SK-N-SH (cell line): ENCODE data around the gene APOBEC3H. TPM values are rescaled to one million over a fixed set of nuclear protein-coding genes. Genes with fewer than 3 reads are reported as not detected.

ENCODE experiments used
- CTCF ChIA-PET: fragments of 300-600, 350-600 bp; formaldehyde crosslinking; extraction: SDS; loops from one replicate; lab custom pipeline; 2021; lab: Yijun Ruan, JAX
- POLR2A ChIA-PET: fragments of 350-600 bp; sonication (Branson Sonifier 250); formaldehyde crosslinking; extraction: SDS; loops from one replicate; lab custom pipeline; 2020; ENCODE audit warnings: antibody characterized with exemption, inconsistent platforms; lab: Yijun Ruan, JAX
- DNase-seq: peaks from one replicate; pipeline ENCODE4 v3.0.0; 2012
- H2AFZ ChIP-seq: fragments of 200-600 bp; sonication (generic); 2 replicates; pipeline ENCODE4 v1.8.1; 2016; ENCODE audit warnings: antibody characterized with exemption, mild to moderate bottlenecking, low read depth
- H3F3A ChIP-seq: fragments of 200-600 bp; sonication (generic); replicated peaks from 2 replicates; pipeline ENCODE3; 2016; ENCODE audit warnings: antibody characterized with exemption, mild to moderate bottlenecking; ENCODE audit not compliant: insufficient read depth
- H3K27ac ChIP-seq, 2 experiments: fragments of 200-500 bp in 1 of 2; fragments of 200-600 bp in 1 of 2; sonication (Bioruptor generic) in 1 of 2; sonication (generic), shearing (Covaris generic) in 1 of 2; 2 replicates each; pipeline versions ENCODE4 v1.5.1 to v1.6.1; 2014 to 2016; ENCODE audit warnings: low read depth in 2 of 2, inconsistent platforms in 1 of 2, low read length in 1 of 2, mild to moderate bottlenecking in 1 of 2, mixed read lengths in 1 of 2
- H3K27me3 ChIP-seq: fragments of 200-600 bp; sonication (generic), shearing (Covaris generic); 2 replicates; pipeline ENCODE4 v1.6.1; 2016; ENCODE audit warnings: mixed run types; ENCODE audit not compliant: insufficient read depth
- H3K36me3 ChIP-seq, 2 experiments: fragments of 200-500 bp in 1 of 2; fragments of 200-600 bp in 1 of 2; sonication (Bioruptor generic) in 1 of 2; sonication (generic) in 1 of 2; replicated peaks in 1 of 2; 2 replicates each; pipeline versions ENCODE3 to v1.5.1; 2014 to 2016; ENCODE audit warnings: low read length in 1 of 2, mild to moderate bottlenecking in 1 of 2; ENCODE audit not compliant: insufficient read depth in 2 of 2, control insufficient read depth in 1 of 2
- H3K4me1 ChIP-seq, 2 experiments: fragments of 200-500 bp in 1 of 2; fragments of 200-600 bp in 1 of 2; sonication (Bioruptor generic) in 1 of 2; sonication (generic), shearing (Covaris generic) in 1 of 2; 2 replicates each; pipeline versions ENCODE4 v1.5.1 to v1.6.1; 2014 to 2016; ENCODE audit warnings: low read depth in 1 of 2, low read length in 1 of 2, mixed run types in 1 of 2; ENCODE audit not compliant: insufficient read depth in 2 of 2, control insufficient read depth in 1 of 2
- H3K4me2 ChIP-seq: fragments of 200-600 bp; sonication (generic), shearing (Covaris generic); 2 replicates; pipeline ENCODE4 v1.6.1; 2017; ENCODE audit warnings: mixed run types
- H3K4me3 ChIP-seq, 2 experiments: fragments of 200-500 bp in 1 of 2; fragments of 200-600 bp in 1 of 2; sonication (Bioruptor generic) in 1 of 2; sonication (generic), shearing (Covaris generic) in 1 of 2; 2 replicates each; pipeline versions ENCODE4 v1.5.1 to v1.8.1; 2014 to 2016; ENCODE audit warnings: low read depth in 2 of 2, inconsistent platforms in 1 of 2, low read length in 1 of 2, mild to moderate bottlenecking in 1 of 2, mixed read lengths in 1 of 2, moderate library complexity in 1 of 2
- H3K79me2 ChIP-seq: fragments of 200-600 bp; sonication (generic); 2 replicates; pipeline ENCODE4 v1.8.1; 2017; ENCODE audit warnings: mild to moderate bottlenecking; ENCODE audit not compliant: insufficient read depth
- H3K9ac ChIP-seq: fragments of 200-600 bp; sonication (generic); 2 replicates; pipeline ENCODE4 v1.6.1; 2017; ENCODE audit warnings: mixed run types
- H3K9me2 ChIP-seq: fragments of 200-600 bp; sonication (generic); 2 replicates; pipeline ENCODE4 v1.6.1; 2017; ENCODE audit warnings: mixed run types
- H3K9me3 ChIP-seq: fragments of 200-600 bp; sonication (generic); 2 replicates; pipeline ENCODE4 v1.6.1; 2017; ENCODE audit warnings: mixed run types, mild to moderate bottlenecking, moderate library complexity
- H4K20me1 ChIP-seq: fragments of 200-600 bp; sonication (generic); 2 replicates; pipeline ENCODE4 v1.6.1; 2017; ENCODE audit warnings: mild to moderate bottlenecking, mixed run types; ENCODE audit not compliant: insufficient read depth
- FOSL2 ChIP-seq: IDR thresholded peaks from 2 replicates; pipeline ENCODE4 v1.4.0; 2012; ENCODE audit warnings: low read depth, mild to moderate bottlenecking, moderate library complexity, borderline replicate concordance
- FOXJ3 ChIP-seq: sonication (generic); formaldehyde crosslinking; IDR thresholded peaks from 2 replicates; pipeline ENCODE4 v1.5.1; 2020; ENCODE audit warnings: mild to moderate bottlenecking, missing genetic modification reagents
- FOXM1 ChIP-seq: IDR thresholded peaks from 2 replicates; pipeline ENCODE4 v1.4.0; 2012; ENCODE audit warnings: low read depth, mild to moderate bottlenecking
- GABPA ChIP-seq: IDR thresholded peaks from 2 replicates; pipeline ENCODE4 v1.4.0; 2012; ENCODE audit warnings: low read depth, mild to moderate bottlenecking
- GATA2 ChIP-seq: sonication (generic); formaldehyde crosslinking; IDR thresholded peaks from 2 replicates; pipeline ENCODE4 v1.5.0; 2020; ENCODE audit warnings: mild to moderate bottlenecking, missing genetic modification reagents
- JUND ChIP-seq: IDR thresholded peaks from 2 replicates; pipeline ENCODE4 v1.4.0; 2012
- POLR2AphosphoS5 ChIP-seq: IDR thresholded peaks from 2 replicates; pipeline ENCODE4 v1.6.1; 2012; ENCODE audit warnings: low read depth, low read length
- RCOR1 ChIP-seq: fragments of 150-350 bp; IDR thresholded peaks from 2 replicates; pipeline ENCODE4 v1.6.1; 2017; ENCODE audit warnings: antibody characterized with exemption, low read length
- RFX5 ChIP-seq: IDR thresholded peaks from 2 replicates; pipeline ENCODE4 v1.6.1; 2012; ENCODE audit warnings: mild to moderate bottlenecking, improper control_type of control experiment, low read length
- SIN3A ChIP-seq: IDR thresholded peaks from 2 replicates; pipeline ENCODE4 v1.6.1; 2012; ENCODE audit warnings: low read depth, mild to moderate bottlenecking, low read length, moderate library complexity, borderline replicate concordance
- TAF1 ChIP-seq: IDR thresholded peaks from 2 replicates; pipeline ENCODE4 v1.6.1; 2012; ENCODE audit warnings: low read depth, mild to moderate bottlenecking, low read length, moderate library complexity, borderline replicate concordance
- USF2 ChIP-seq: fragments of 150-350 bp; IDR thresholded peaks from 2 replicates; pipeline ENCODE4 v1.6.1; 2017; ENCODE audit warnings: antibody characterized with exemption, low read length, low read depth, borderline replicate concordance
- WGBS: methylation state at CpG from one replicate; pipeline ENCODE4 v1.1.6; 2017; ENCODE audit warnings: low lambda C conversion rate; 5-methylcytosine and 5-hydroxymethylcytosine counted together
- polyA plus RNA-seq, 3 experiments: library from polyadenylated mRNA; depleted of rRNA; stranded (reverse); fragments of >200 nt; gene quantifications; 2 replicates each; pipeline ENCODE4 v1.2.3, GENCODE V29; 2012
- TF ChIP-seq, protein P1 (sequence below): IDR thresholded peaks from 2 replicates; pipeline ENCODE4; 2012
- TF ChIP-seq, protein P2 (sequence below): IDR thresholded peaks from 2 replicates; pipeline ENCODE4 v1.4.0; 2012; ENCODE audit warnings: low read depth, borderline replicate concordance
- TF ChIP-seq, protein P3 (sequence below): IDR thresholded peaks from 2 replicates; pipeline ENCODE4 v1.4.0; 2012; ENCODE audit warnings: low read depth, borderline replicate concordance

The APOBEC3H gene
- polyA plus RNA-seq, 1 of the 3 experiments (the other 2 are of a cell fraction), result 0.18 TPM

DNA sequence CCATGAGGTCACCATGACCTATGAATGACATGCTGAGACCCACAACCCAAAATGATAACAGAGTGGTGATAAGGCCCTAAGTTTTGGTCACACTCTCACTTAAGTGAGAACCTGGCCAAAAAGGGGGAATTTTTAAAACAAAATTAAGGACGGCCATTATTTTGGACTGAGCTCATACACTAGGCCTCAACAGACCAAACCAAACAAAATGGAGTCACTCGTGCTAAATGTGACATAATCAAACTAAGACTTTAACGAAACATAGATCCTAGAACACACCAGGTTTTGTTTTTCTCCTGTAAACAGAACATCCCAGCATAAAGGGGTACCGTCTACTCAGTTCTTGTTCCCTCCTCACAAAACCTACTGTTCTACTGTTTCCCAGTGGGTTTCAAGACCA lies 11.4 kb downstream of the APOBEC3H start:
- ChIA-PET CTCF (no interaction called here), POLR2A (no interaction called here)
- Histone ChIP-seq H3K9me2 (no peaks in the 10 kb centered on the region), H3K27ac (no peak overlapping the region), H2AFZ (no peak overlapping the region), H3F3A (no peaks in the 10 kb centered on the region), H3K4me1 (peaks cover 0 to 5% of the 10 kb centered on the region in 2 experiments; a peak in 1 of 4 replicates), H3K4me3 (no peak overlapping the region)
- DNase-seq, result no peak
- TF ChIP-seq GATA2 (CRISPR knock-in tag) (no peak), RCOR1 (no peak), USF2 (no peak), TAF1 (no peak), FOXJ3 (CRISPR knock-in tag) (no peak), POLR2AphosphoS5 (no peak), RFX5 (no peak), FOSL2 (no peak), GABPA (no peak), SIN3A (no peak), FOXM1 (no peak), JUND (no peak)
- TF ChIP-seq, protein P1, sequence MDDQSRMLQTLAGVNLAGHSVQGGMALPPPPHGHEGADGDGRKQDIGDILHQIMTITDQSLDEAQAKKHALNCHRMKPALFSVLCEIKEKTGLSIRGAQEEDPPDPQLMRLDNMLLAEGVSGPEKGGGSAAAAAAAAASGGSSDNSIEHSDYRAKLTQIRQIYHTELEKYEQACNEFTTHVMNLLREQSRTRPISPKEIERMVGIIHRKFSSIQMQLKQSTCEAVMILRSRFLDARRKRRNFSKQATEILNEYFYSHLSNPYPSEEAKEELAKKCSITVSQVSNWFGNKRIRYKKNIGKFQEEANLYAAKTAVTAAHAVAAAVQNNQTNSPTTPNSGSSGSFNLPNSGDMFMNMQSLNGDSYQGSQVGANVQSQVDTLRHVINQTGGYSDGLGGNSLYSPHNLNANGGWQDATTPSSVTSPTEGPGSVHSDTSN, result no peak
- TF ChIP-seq, protein P2, sequence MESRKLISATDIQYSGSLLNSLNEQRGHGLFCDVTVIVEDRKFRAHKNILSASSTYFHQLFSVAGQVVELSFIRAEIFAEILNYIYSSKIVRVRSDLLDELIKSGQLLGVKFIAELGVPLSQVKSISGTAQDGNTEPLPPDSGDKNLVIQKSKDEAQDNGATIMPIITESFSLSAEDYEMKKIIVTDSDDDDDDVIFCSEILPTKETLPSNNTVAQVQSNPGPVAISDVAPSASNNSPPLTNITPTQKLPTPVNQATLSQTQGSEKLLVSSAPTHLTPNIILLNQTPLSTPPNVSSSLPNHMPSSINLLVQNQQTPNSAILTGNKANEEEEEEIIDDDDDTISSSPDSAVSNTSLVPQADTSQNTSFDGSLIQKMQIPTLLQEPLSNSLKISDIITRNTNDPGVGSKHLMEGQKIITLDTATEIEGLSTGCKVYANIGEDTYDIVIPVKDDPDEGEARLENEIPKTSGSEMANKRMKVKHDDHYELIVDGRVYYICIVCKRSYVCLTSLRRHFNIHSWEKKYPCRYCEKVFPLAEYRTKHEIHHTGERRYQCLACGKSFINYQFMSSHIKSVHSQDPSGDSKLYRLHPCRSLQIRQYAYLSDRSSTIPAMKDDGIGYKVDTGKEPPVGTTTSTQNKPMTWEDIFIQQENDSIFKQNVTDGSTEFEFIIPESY, result no peak
- TF ChIP-seq, protein P3, sequence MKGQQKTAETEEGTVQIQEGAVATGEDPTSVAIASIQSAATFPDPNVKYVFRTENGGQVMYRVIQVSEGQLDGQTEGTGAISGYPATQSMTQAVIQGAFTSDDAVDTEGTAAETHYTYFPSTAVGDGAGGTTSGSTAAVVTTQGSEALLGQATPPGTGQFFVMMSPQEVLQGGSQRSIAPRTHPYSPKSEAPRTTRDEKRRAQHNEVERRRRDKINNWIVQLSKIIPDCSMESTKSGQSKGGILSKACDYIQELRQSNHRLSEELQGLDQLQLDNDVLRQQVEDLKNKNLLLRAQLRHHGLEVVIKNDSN, result no peak
- TF ChIP-seq, all 33 proteins: peak for 0
- H3K9me3 ChIP-seq, result no peaks in the 10 kb centered on the region
- no peaks in the 10 kb centered on the region for H4K20me1 ChIP-seq
- H3K79me2 ChIP-seq, result no peaks in the 10 kb centered on the region
- H3K36me3 ChIP-seq, result no peaks in the 10 kb centered on the region
- H3K9ac ChIP-seq, result no peak overlapping the region
- H3K4me2 ChIP-seq, result no peak overlapping the region
- H3K27me3 ChIP-seq, result no peaks in the 10 kb centered on the region
- 67% methylated on average over 4 of the region's 4 CpGs for WGBS
